ENCODE results near the gene PIM1.
A peak's percentile ranks its signal among the peaks of the same experiment; 100 is the strongest.
"Not testable (repeated sequence)": the region's sequence is repeated elsewhere in the genome, so short reads cannot be mapped to it uniquely, and the experiment has no call there.

The PIM1 gene

GRCh38 chr6:37169496-37170272 lies at the start of gene PIM1:
Gene PIM1 (plus strand): TSS chr6:37170152. CDS start chr6:37170576, 424 bp downstream.
- peak; percentile 97 for DNase-seq

DNA sequence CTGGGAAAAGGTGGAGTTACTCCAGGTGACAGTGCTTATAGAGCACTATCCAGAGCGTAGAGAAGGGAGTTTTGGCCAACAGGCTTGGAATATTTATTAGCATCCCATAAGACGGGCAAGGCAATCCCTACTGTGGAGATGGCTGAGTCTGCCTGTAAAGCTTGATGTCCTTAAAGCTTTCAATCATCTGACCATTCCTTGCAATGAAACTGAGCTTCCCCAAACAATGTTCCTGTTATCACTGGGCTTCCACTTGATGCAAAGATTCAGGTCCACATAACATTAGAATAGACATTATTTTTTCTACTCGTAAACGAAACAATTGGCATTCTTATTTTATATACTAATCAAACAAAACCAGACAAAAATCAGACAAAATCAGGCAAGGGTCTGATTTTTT lies 48.4 kb upstream of the PIM1 start:
- no peak for DNase-seq

DNA sequence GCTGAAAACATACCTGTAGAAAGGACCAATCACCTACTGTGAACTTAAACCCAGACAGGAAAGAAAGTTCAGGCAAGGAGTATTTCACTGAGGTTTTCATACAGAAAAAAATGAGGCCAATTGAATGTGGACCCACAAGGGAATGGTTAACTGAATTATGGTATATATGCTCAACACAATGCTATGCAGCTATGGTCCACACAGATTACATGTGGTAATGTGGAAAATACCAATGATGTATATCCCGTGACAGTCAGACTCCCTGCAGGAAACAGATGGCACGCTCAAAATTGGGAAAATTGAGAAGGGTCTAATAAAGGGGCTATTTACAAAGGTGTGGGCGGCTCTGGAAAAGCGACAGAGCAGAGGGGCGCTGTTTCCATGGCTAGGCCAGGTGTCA lies 47.1 kb upstream of the PIM1 start:
- no peak for DNase-seq

DNA sequence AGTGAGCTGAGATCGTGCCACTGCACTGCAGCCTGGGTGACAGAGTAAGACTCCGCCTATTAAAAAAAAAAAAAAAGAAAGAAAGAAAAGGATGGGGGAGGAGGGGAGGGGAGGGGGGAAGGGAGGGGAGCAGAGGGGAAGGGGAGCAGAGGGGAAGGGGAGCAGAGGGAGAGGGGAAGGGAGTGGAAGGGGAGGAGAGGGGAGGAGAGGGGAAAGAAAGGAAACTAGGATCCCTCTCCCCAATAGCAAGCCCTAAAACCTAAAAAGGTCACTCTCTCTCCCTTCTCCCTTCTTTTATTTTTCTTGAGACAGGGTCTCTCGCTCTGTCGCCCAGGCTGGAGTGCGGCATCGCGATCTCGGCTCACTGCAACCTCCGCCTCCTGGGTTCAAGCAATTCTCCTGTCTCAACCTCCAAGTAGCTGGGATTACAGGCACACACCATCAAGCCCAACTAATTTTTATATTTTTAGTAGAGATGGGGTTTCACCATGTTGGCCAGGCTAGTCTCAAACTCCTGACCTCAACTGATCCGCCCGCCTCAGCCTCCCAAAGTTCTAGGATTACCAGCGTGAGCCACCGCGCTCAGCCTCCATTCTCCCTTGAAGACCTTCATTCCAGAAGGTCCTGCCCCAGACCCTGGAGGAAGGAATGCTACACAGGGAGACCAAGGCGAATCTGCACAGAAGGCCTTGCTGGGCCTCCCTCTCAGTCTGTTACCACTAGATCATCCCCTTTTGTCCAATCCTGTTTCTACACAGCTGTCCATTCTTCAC lies 45.8 kb upstream of the PIM1 start:
- no peak for DNase-seq

GRCh38 chr6:37125774-37126492 lies 44.0 kb upstream of the PIM1 start:
- DNase-seq, result no peak

DNA sequence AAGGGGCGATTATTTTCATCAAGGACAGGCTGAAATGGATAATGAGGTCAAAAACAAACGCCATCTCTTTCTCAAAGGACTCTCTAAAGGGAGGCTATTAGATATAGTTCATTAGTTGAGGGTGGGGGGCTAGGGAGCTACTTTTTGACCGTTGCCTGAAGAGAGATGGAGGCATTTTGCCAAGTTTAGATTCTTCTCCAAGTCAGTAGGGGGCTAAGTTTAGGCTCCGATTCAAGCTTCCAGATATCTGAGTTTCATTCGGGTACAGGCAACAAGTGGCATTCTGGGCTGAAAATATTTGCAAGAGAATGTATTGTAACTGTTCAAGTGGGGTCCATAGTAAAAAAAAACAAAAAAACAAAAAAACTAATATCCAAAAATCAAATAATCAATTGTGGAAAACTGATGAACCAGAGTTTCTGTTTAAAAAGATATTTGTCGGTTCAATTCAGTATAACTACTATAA lies 43.4 kb upstream of the PIM1 start:
- no peak for DNase-seq

DNA sequence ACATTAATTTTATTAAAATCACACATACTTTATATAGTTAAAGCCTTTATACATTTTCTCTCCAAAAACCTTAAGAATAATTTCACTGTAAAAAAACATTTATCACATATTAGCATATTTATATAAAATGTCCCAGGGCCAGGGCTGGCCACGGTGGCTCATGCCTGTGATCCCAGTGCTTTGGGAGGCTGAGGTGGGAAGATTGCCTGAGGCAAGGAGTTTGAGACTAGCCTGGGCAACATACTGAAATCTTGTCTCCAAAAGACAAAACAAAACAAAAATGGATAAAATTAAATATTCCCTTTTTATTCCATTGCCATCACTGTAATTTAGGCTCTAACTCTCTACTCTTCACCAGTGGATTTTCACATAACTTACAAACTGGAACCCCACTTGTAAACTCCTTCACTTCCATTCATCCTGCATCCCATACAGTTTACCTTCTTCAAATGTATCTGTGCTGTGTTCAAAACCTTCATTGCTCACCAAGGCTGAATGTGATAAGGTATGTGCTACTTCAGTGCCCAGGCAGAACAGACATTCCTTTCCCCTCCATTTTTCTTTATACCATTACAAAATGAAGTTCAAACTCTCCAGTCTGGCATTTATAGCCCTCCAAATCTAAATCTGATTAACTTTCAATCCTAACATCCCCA lies 42.9 kb upstream of the PIM1 start:
- no peak for DNase-seq

DNA sequence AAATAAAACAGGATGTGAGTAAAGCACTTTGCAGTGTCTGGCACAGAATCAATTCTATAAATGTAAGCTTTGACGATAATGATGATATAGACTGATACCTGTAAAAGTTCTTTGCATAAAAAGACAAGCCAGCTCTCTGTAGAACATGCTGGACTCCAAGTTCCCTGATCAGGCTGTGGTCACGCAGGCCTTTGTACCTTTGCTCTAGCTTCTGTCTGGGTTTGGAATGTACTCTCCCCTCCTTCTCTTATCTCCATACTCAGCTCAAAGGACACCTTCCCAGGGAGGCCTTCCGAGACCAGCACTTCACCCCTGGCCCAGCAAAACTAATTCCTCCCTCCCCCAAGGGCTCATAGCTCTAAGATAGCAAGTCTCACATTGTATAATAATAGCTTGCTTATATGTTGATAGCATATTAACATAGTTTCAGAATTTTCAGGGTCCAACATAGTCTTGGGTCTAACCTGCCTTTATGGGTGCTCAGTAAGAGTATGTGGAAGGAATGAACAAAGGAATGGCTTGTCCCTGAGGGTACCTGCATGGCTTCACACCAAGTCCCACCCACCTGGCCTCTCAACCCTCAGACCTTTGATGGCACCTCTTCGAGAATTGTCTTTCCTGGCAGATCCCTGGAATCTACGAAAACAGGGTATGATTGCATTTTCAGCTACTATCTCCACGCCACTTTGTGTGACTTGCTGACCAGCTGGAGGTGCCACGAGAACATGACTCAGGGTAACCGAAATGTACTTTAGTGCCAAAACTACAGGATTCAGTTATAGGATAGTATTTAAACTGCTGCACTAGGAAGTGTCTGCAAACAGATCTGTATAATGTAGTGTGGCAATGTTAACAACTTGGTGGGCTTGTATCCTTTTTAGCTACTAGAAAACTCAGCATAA lies 41.7 kb upstream of the PIM1 start:
- no peak for DNase-seq

GRCh38 chr6:37128863-37129443 lies 41.0 kb upstream of the PIM1 start:
- DNase-seq, result not testable (repeated sequence)

DNA sequence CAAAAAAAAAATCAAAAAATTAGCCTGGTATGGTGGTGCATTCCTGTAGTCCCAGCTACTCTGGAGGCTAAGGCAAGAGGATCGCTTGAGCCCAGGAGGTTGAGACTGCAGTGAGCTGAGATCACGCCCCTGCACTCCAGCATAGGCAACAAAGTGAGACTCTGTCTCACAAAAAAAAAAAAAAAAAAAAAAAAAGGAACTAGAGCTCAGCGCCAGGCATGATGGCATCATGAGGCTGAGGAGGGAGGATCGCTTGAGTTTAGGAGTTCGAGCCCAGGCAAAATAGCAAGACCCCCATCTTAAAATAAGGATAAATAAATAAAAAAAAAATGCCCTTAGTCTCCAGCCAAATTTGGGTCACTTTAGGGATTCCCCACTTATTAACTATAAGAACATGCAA lies 40.4 kb upstream of the PIM1 start:
- DNase-seq, result no peak

DNA sequence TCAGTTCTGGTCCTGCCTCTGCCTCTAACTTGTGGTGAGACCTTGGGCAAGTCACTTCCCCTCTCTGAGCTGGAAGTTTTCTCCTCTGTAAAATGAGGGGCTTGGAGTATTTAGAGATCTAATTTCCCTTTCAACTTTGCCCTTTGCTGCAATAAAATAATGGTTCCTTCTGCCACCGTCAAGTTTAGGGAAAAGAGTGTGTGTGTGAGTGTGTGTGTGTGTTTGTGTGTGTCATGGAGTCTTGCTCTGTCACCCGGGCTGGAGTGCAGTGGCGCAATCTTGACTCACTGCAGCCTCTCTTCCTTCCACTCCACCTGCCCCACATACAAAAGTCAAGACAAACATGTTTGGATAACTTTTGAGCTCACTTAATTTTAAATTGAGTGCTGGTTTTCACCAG lies 39.2 kb upstream of the PIM1 start:
- peak; percentile 44 for DNase-seq

DNA sequence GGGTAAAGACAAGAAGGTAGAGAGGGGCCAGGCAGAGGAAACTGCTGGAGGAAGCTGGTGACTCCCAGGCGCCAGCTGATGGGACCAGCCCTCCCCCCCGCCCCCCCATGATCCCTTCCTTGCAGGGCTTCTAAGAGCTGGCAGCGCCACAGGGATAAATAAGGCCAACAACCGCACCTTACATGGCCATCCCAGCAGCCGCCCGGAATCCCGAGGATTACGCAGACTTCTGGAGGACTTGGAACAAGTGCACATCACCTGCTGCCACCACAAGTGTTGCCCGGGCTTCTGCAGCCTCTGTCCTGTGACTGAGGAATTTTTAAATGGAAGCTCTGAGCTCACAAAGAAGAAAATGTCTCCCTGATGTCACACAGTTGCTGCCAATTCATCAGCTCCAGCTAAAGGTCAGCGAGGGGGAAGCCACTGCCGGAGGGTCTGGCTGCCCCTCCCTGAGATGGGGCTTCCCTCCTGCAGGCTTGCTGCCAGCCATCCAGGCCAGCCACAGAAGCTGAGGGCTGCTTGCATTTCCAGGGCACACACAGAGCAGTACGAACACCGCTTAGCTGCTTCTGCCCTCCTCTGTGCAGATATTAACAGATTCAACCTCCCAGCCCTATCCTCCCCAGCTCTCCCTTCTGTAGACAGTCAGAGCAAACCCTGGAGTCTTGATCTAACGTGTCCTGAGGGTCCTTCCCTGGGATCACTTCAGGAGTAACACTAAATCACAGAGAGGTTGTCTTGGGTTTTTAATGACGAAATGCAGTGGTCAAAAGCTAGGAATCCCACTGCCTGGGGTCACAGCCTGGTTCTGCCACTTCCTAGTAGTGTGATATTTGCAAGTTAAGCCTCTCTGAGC lies 38.6 kb upstream of the PIM1 start:
- peak; percentile 62 for DNase-seq

DNA sequence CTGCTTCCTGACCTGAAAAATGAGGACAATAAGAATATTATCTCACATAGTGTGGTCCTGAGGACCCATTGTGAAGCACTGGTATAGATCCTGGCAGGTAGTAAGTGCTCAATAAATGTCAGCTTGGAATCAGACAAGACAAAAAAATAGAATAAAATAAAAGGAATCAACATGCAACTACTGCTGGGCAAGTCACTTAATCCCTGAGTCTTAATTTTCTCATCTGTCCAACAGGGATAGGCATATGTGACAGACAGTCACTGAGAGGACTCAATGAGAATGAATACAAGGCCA lies 38.0 kb upstream of the PIM1 start:
- no peak for DNase-seq

GRCh38 chr6:37134036-37134395 lies 35.9 kb upstream of the PIM1 start:
- no peak for DNase-seq

DNA sequence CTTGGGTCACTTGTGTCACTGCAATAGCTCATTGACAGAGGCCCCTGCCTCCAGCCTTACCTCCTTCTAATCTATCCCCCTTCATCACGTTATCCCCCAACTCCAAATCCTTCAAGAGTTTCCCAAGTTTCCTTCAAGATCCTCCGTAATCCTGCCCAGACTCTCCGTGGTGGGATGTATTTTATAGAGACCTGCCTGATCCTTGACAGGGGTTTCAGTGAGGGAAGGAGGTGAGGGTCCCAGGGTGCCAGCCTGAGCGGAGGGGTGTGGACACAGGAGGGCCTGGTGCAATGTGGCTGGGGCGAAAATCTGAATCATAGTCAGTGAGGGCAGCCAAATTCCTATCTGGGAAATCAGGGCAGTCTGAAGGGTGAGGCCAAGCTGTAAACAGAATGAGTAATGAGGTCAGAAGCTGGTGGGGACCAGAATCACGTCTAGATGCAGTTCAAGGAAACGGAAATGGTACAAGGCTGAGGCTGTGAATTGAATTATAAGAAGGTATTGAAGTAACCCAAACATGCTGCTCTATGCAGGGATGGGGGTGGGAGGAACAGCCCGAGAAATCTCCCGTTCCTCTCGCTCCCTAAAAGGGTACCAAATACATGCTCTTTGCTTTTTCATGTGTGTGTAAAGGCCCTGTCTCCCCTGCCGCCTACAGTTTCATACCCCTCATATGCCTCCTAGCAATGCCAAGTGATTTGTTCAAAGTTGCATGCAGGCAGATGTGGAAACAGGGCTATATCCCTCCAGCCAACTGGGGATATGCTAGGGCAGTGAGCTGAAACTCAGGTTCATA lies 35.4 kb upstream of the PIM1 start:
- no peak for DNase-seq

DNA sequence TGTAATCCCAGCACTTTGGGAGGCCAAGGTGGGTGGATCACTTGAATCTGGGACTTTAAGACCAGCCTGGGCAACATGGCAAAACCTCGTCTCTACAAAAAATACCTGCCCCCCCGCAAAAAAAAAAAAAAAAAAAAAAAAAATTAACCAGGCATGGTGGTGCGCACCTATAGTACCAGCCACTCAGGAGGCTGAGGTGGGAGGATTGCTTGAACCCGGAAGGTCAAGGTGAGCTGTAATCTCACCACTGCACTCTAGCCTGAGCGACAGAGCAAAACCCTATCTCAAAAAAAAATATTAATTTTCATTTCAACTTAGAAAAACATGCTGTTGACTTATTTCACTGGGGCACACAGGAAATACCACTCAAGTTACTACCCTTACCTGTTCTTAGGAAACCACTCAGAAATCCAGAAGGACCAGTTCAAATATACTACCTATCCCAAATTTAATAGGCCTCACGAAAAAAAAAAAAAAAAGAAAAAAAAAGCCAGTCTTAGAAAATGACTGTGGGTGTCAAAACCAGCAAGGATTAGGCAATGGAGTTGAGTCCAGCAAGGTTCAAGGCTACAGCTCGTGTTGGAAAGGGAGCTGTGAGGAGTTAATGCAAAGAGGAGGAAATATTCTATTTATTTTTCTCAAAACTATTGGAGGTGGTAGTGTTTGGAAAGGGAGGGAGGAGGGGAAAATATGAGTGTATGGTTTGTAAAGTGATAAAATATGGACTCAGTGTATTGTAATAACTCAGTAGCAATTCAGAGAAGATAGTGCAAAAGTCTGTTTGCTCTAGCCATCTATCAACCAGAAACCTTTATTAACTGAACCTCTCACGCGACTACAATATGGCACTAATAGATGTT lies 33.9 kb upstream of the PIM1 start:
- no peak for DNase-seq

- no peak for DNase-seq
Measured at GRCh38 chr6:37136821-37137200, 33.1 kb upstream of the PIM1 start.

- DNase-seq, result peak; percentile 16
Measured at GRCh38 chr6:37137201-37138090, 32.5 kb upstream of the PIM1 start.

Data from DMS53 (cell line).